Transverse colon (tissue), 4 donors: ENCODE results near the gene CYFIP2.

Experiments used
- CTCF ChIP-seq, 5 experiments: fragments of 200-600 bp in 3 of 5; fragments of 450-650 bp in 2 of 5; sonication (generic) in 3 of 5; IDR thresholded peaks; 1 replicate in 2 of 5; 2 replicates in 3 of 5; pipeline ENCODE4 v1.5.1; 2016 to 2017; ENCODE audit warnings: antibody characterized with exemption in 5 of 5, inconsistent platforms in 3 of 5, mild to moderate bottlenecking in 2 of 5, moderate library complexity in 1 of 5
- EP300 ChIP-seq: sonication (generic); formaldehyde crosslinking; IDR thresholded peaks from one replicate; pipeline ENCODE4 v1.6.1; 2017; ENCODE audit warnings: antibody characterized with exemption, low read depth
- POLR2A ChIP-seq: fragments of 450-650 bp; IDR thresholded peaks from one replicate; pipeline ENCODE4 v1.6.1; 2016; ENCODE audit warnings: antibody characterized with exemption, mild to moderate bottlenecking, moderate library complexity
- POLR2AphosphoS5 ChIP-seq, 3 donors: sonication (generic); formaldehyde crosslinking; IDR thresholded peaks; one replicate each; pipeline ENCODE4 v1.6.1; 2016; ENCODE audit warnings: antibody characterized with exemption in 3 of 3

DNA sequence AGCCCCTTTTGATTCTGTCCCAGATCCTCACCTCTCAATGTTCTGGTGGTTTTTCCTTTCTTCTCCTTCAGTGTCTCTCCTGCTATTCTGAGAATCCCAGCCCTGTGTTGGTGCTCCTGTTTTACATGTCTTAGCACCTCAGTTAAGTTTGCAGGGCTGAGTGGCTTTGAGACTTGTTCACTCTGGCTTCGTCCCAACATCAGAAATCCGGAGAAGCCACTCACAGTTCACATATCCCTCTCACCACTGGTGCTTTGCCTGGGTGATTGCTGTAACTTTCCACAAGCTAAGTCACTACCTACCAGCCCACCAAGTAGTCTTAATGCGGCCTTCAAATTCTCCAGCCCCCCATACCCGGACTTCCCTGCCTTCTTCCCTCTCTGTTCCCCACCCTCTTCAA, 40.2 kb downstream of the CYFIP2 start:
- TF ChIP-seq CTCF (IDR thresholded peaks at IDR 0.05) (no peak), POLR2A (no peak), POLR2AphosphoS5 (IDR thresholded peaks at IDR 0.05) (no peak), EP300 (no peak)
